ENCODE data around the gene ALOXE3. TPM values are rescaled to one million over a fixed set of nuclear protein-coding genes. Genes with fewer than 3 reads are reported as not detected.

The ALOXE3 gene
- polyA plus RNA-seq, 1 experiment = 0.04 TPM

- CTCF ChIA-PET = interaction anchor here (1.6 to 1.7 kb wide), 2 partner anchors 10 to 13 kb away, joined by 5 to 7 read pairs; no protein-coding TSS in a partner anchor
- no peak for DNase-seq (ENCODE audit: low read depth, low spot score)
- Histone ChIP-seq H3K27ac (ENCODE audit: low read depth, low read length) (no peak overlapping the region), H3K27me3 (ENCODE audit: control insufficient read depth, insufficient read depth, low read length) (peaks cover 35% of the 10 kb centered on the region), H3K9me3 (ENCODE audit: control insufficient read depth, insufficient read depth, low read length) (no peaks in the 10 kb centered on the region), H3K4me3 (ENCODE audit: low read depth, low read length) (no peak overlapping the region)
- POLR2A ChIA-PET = no interaction called here
- no peak for TF ChIP-seq CTCF (IDR thresholded peaks at IDR 0.05; ENCODE audit: low read depth, low read length)
Measured at GRCh38 chr17:8046929-8047768, 71.2 kb downstream of the ALOXE3 start.

GRCh38 chr17:8046306-8046928 is 71.9 kb downstream of the ALOXE3 start:
- no peaks in the 10 kb centered on the region for H3K9me3 ChIP-seq (ENCODE audit: control insufficient read depth, insufficient read depth, low read length)
- CTCF ChIA-PET = interaction anchor here (1.6 kb wide), 1 partner anchor 14 kb away, joined by 7 read pairs; no protein-coding TSS in a partner anchor
- DNase-seq (ENCODE audit: low read depth, low spot score) = no peak
- TF ChIP-seq CTCF (IDR thresholded peaks at IDR 0.05; ENCODE audit: low read depth, low read length) = no peak
- H3K27me3 ChIP-seq (ENCODE audit: control insufficient read depth, insufficient read depth, low read length) = peaks cover 31% of the 10 kb centered on the region
- no peak overlapping the region for H3K4me3 ChIP-seq (ENCODE audit: low read depth, low read length)
- POLR2A ChIA-PET = no interaction called here
- no peak overlapping the region for H3K27ac ChIP-seq (ENCODE audit: low read depth, low read length)

Small RNA genes lying within 50 kb of the gene (small RNA-seq; reads per million reads assigned to genes)
- not detected for gene MIR4314 (ENCODE audit: insufficient read length, low read depth)

Other genes starting within 250 kb of the ALOXE3 start
- gene CHD3, start 229.7 kb downstream of the ALOXE3 start, polyA plus RNA-seq (2011; rRNA removed) = 50.0 and 68.6 TPM in 2 replicates
- gene RNF227, start 202.2 kb downstream of the ALOXE3 start, polyA plus RNA-seq (2011; rRNA removed) = 1.3 and 1.4 TPM in 2 replicates
- 2.2 and 3.1 TPM in 2 replicates for gene KCNAB3, start 188.7 kb downstream of the ALOXE3 start, polyA plus RNA-seq (2011; rRNA removed)
- 202 and 227 TPM in 2 replicates for gene TRAPPC1, start 186.6 kb downstream of the ALOXE3 start, polyA plus RNA-seq (2011; rRNA removed)
- 11.3 and 12.9 TPM in 2 replicates for gene CNTROB, start 186.3 kb downstream of the ALOXE3 start, polyA plus RNA-seq (2011; rRNA removed)
- gene GUCY2D, start 115.9 kb downstream of the ALOXE3 start, polyA plus RNA-seq (2011; rRNA removed) = not detected in 2 replicates
- gene ALOX15B, start 79.5 kb downstream of the ALOXE3 start, polyA plus RNA-seq (2011; rRNA removed) = not detected in 2 replicates
- gene ALOX12B, start 30.8 kb downstream of the ALOXE3 start, polyA plus RNA-seq (2011; rRNA removed) = not detected in 2 replicates
- not detected in 2 replicates for gene HES7, start 5.6 kb upstream of the ALOXE3 start, polyA plus RNA-seq (2011; rRNA removed)
- 3.1 and 5.5 TPM in 2 replicates for gene PER1, start 33.9 kb upstream of the ALOXE3 start, polyA plus RNA-seq (2011; rRNA removed)
- gene VAMP2, start 44.4 kb upstream of the ALOXE3 start, polyA plus RNA-seq (2011; rRNA removed) = 20.8 and 24.3 TPM in 2 replicates
- 8.7 and 9.6 TPM in 2 replicates for gene TMEM107, start 57.9 kb upstream of the ALOXE3 start, polyA plus RNA-seq (2011; rRNA removed)
- 2.3 and 2.7 TPM in 2 replicates for gene BORCS6, start 71.7 kb upstream of the ALOXE3 start, polyA plus RNA-seq (2011; rRNA removed)
- 5.9 and 7.7 TPM in 2 replicates for gene AURKB, start 92.1 kb upstream of the ALOXE3 start, polyA plus RNA-seq (2011; rRNA removed)
- gene CTC1, start 129.5 kb upstream of the ALOXE3 start, polyA plus RNA-seq (2011; rRNA removed) = 6.1 and 7.3 TPM in 2 replicates
- 14.0 and 18.5 TPM in 2 replicates for gene PFAS, start 130.8 kb upstream of the ALOXE3 start, polyA plus RNA-seq (2011; rRNA removed)
- 26.4 and 30.8 TPM in 2 replicates for gene RANGRF, start 170.2 kb upstream of the ALOXE3 start, polyA plus RNA-seq (2011; rRNA removed)
- 1.4 and 1.9 TPM in 2 replicates for gene SLC25A35, start 176.9 kb upstream of the ALOXE3 start, polyA plus RNA-seq (2011; rRNA removed)
- not detected in 2 replicates for gene ARHGEF15, start 191.7 kb upstream of the ALOXE3 start, polyA plus RNA-seq (2011; rRNA removed)
- not detected in 2 replicates for gene ODF4, start 221.3 kb upstream of the ALOXE3 start, polyA plus RNA-seq (2011; rRNA removed)

All from AG04450 (cell line).